Panc1 (cell line): ENCODE results near the gene SPATA16.

ENCODE experiments used
- CTCF ChIP-seq: fragments of 450-650 bp; IDR thresholded peaks from 2 replicates; pipeline ENCODE4 v1.5.1; 2017; ENCODE audit warnings: mild to moderate bottlenecking
- POLR2AphosphoS5 ChIP-seq: IDR thresholded peaks from 2 replicates; pipeline ENCODE4 v1.6.1; 2012; ENCODE audit warnings: mild to moderate bottlenecking, low read depth, low read length, moderate library complexity

DNA sequence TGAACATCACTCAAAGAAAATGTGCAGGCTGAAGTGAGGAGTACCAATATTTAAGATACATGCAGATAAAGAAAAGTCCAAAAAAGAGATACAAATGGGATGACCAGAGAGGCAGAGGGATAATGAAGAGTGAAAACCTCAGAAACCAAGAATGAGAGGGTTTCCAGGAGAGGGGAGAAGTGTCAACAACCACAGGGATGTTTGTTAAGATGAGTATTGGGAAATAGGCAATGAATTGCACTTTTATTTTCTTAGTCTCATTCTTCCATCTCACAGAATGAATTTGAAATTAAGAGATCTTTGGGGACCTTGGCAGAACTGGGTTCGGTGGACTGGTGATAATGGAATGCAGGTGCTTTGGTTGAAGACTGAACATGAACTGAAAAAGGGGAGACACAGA is 288.0 kb downstream of the SPATA16 start:
- no peak for TF ChIP-seq CTCF
- TF ChIP-seq POLR2AphosphoS5, result no peak
